ENCODE measurements around the gene FIGN. TPM values are rescaled to one million over a fixed set of nuclear protein-coding genes. Genes with fewer than 3 reads are reported as not detected.

FIGN gene
- total RNA-seq, 2 experiments from 2014 or later = not detected

- TF ChIP-seq CTCF (IDR thresholded peaks at IDR 0.05) = no peak
- ATAC-seq (no peak), DNase-seq (no peak)
- Mint-ChIP-seq H3K36me3 (ENCODE audit: low read depth) (no peaks in the 10 kb centered on the region), H3K27me3 (no peaks in the 10 kb centered on the region), H3K27ac (no peak overlapping the region), H3K4me3 (no peak overlapping the region), H3K9me3 (peaks cover 5% of the 10 kb centered on the region), H3K4me1 (ENCODE audit: low read depth) (no peaks in the 10 kb centered on the region)
- POLR2A ChIA-PET = no interaction called here
- CTCF ChIA-PET = no interaction called here
- intact Hi-C loops (cut with micrococcal nuclease) = no loop called here
Measured at GRCh38 chr2:163617517-163617916, 118.3 kb downstream of the FIGN start.

GRCh38 chr2:163613266-163613731 is 122.5 kb downstream of the FIGN start:
- H3K4me3 Mint-ChIP-seq = no peak overlapping the region
- H3K4me1 Mint-ChIP-seq (ENCODE audit: low read depth) = no peaks in the 10 kb centered on the region
- H3K36me3 Mint-ChIP-seq (ENCODE audit: low read depth) = no peaks in the 10 kb centered on the region
- ATAC-seq (no peak), DNase-seq (no peak)
- peaks cover 2% of the 10 kb centered on the region for H3K9me3 Mint-ChIP-seq
- no peaks in the 10 kb centered on the region for H3K27me3 Mint-ChIP-seq
- no peak overlapping the region for H3K27ac Mint-ChIP-seq
- ChIA-PET POLR2A (no interaction called here), CTCF (no interaction called here)
- intact Hi-C loops (cut with micrococcal nuclease) = no loop called here
- TF ChIP-seq CTCF (IDR thresholded peaks at IDR 0.05) = no peak

GRCh38 chr2:163612332-163612731 is 123.5 kb downstream of the FIGN start:
- peaks cover 2% of the 10 kb centered on the region for H3K9me3 Mint-ChIP-seq
- TF ChIP-seq CTCF (IDR thresholded peaks at IDR 0.05) = no peak
- no peaks in the 10 kb centered on the region for H3K4me1 Mint-ChIP-seq (ENCODE audit: low read depth)
- ChIA-PET CTCF (no interaction called here), POLR2A (no interaction called here)
- no peak overlapping the region for H3K27ac Mint-ChIP-seq
- intact Hi-C loops (cut with micrococcal nuclease) = no loop called here
- H3K36me3 Mint-ChIP-seq (ENCODE audit: low read depth) = no peaks in the 10 kb centered on the region
- H3K27me3 Mint-ChIP-seq = no peaks in the 10 kb centered on the region
- DNase-seq (no peak), ATAC-seq (no peak)
- no peak overlapping the region for H3K4me3 Mint-ChIP-seq

- no peaks in the 10 kb centered on the region for H3K9me3 Mint-ChIP-seq
Measured at GRCh38 chr2:163611557-163611906, 124.3 kb downstream of the FIGN start.

More at GRCh38 chr2:163611557-163611906, 124.3 kb downstream of the FIGN start:
- Mint-ChIP-seq H3K27me3 (no peaks in the 10 kb centered on the region), H3K27ac (no peak overlapping the region), H3K4me1 (ENCODE audit: low read depth) (no peaks in the 10 kb centered on the region), H3K36me3 (ENCODE audit: low read depth) (no peaks in the 10 kb centered on the region), H3K4me3 (no peak overlapping the region)
- TF ChIP-seq CTCF (IDR thresholded peaks at IDR 0.05) = no peak
- ATAC-seq (no peak), DNase-seq (no peak)
- intact Hi-C loops (cut with micrococcal nuclease) = no loop called here
- CTCF ChIA-PET = interaction anchor here (1.5 kb wide), 1 partner anchor 266 kb away, joined by 4 read pairs; no protein-coding TSS in a partner anchor
- POLR2A ChIA-PET = no interaction called here
